Measurements from ENCODE around the gene DIPK1A.

The DIPK1A gene

GRCh38 chr1:92858564-92859399 lies 102.5 kb downstream of the DIPK1A start:
- no peaks in the 10 kb centered on the region for H3K9me2 ChIP-seq (replicated peaks; ENCODE audit: insufficient read depth, low read length)
- peaks cover 3% of the 10 kb centered on the region; the same call in 1 of the 2 replicates for H3F3A ChIP-seq (ENCODE audit: insufficient read depth, low read length)
- peaks cover 22% of the 10 kb centered on the region for H3K79me2 ChIP-seq (ENCODE audit: low read length)
- H3K4me2 ChIP-seq (ENCODE audit: low read depth, low read length): peak overlapping the region; percentile 78
- peak overlapping the region; percentile 42; the same call in 1 of the 2 replicates for H3K4me3 ChIP-seq (ENCODE audit: low read length)
- H3K36me3 ChIP-seq (replicated peaks; ENCODE audit: insufficient read depth, low read length): no peaks in the 10 kb centered on the region
- no peak for TF ChIP-seq EZH2 (optimal IDR thresholded peaks at IDR 0.05; ENCODE audit: low read depth, low read length)
- TF ChIP-seq, protein P1, sequence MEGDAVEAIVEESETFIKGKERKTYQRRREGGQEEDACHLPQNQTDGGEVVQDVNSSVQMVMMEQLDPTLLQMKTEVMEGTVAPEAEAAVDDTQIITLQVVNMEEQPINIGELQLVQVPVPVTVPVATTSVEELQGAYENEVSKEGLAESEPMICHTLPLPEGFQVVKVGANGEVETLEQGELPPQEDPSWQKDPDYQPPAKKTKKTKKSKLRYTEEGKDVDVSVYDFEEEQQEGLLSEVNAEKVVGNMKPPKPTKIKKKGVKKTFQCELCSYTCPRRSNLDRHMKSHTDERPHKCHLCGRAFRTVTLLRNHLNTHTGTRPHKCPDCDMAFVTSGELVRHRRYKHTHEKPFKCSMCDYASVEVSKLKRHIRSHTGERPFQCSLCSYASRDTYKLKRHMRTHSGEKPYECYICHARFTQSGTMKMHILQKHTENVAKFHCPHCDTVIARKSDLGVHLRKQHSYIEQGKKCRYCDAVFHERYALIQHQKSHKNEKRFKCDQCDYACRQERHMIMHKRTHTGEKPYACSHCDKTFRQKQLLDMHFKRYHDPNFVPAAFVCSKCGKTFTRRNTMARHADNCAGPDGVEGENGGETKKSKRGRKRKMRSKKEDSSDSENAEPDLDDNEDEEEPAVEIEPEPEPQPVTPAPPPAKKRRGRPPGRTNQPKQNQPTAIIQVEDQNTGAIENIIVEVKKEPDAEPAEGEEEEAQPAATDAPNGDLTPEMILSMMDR (IDR thresholded peaks at IDR 0.05; ENCODE audit: low read length): peak; percentile 80
- H3K27ac ChIP-seq (ENCODE audit: low read length): peak overlapping the region; percentile 16; the same call in 1 of the 2 replicates
- DNase-seq: peak; percentile 68
- peaks cover 20% of the 10 kb centered on the region for H3K4me1 ChIP-seq (ENCODE audit: low read length)
- no peaks in the 10 kb centered on the region for H4K20me1 ChIP-seq (ENCODE audit: insufficient read depth, low read length)
- H3K9ac ChIP-seq (ENCODE audit: low read length): peak overlapping the region; percentile 25; the same call in 1 of the 2 replicates
- H3K9me3 ChIP-seq (replicated peaks; ENCODE audit: insufficient read depth, low read length): no peaks in the 10 kb centered on the region
- 0 out of 2 replicates have a peak overlapping the region, but pooled peaks have one; percentile 61 for H2AFZ ChIP-seq (ENCODE audit: low read length)
- H3K27me3 ChIP-seq (replicated peaks; ENCODE audit: insufficient read depth, low read length): no peaks in the 10 kb centered on the region

DNA sequence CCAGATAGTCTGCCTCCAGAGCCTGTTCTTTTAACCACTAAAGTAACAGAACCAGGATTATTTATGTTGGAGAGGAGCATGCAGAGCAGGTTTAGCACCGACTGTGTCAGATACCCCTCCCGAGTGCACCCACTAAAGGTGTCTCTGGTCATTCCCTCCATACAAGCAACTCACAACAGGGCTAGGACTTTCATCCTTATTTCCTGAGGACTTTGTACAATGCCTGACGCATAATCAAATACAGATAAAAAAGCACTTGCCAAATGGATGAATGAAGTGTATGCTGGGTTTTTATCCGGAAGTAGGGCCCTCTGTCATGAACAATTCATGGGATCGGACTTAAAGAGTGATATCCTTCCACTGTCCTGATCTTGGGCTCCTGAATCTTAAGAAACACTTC lies 103.4 kb downstream of the DIPK1A start:
- H3K4me2 ChIP-seq (ENCODE audit: low read depth, low read length): no peak overlapping the region
- H3K79me2 ChIP-seq (ENCODE audit: low read length): peaks cover 29% of the 10 kb centered on the region
- no peak overlapping the region for H2AFZ ChIP-seq (ENCODE audit: low read length)
- H3K27me3 ChIP-seq (replicated peaks; ENCODE audit: insufficient read depth, low read length): no peaks in the 10 kb centered on the region
- no peak for TF ChIP-seq EZH2phosphoT487 (IDR thresholded peaks at IDR 0.05; ENCODE audit: low read length)
- TF ChIP-seq, protein P1 (IDR thresholded peaks at IDR 0.05; ENCODE audit: low read length): no peak
- TF ChIP-seq EZH2 (optimal IDR thresholded peaks at IDR 0.05; ENCODE audit: low read depth, low read length): no peak
- H3K9me2 ChIP-seq (replicated peaks; ENCODE audit: insufficient read depth, low read length): no peaks in the 10 kb centered on the region
- H3K4me1 ChIP-seq (ENCODE audit: low read length): peaks cover 20% of the 10 kb centered on the region
- no peak overlapping the region for H3K9ac ChIP-seq (ENCODE audit: low read length)
- H3K9me3 ChIP-seq (replicated peaks; ENCODE audit: insufficient read depth, low read length): no peaks in the 10 kb centered on the region
- H4K20me1 ChIP-seq (ENCODE audit: insufficient read depth, low read length): no peaks in the 10 kb centered on the region
- no peak overlapping the region for H3K4me3 ChIP-seq (ENCODE audit: low read length)
- no peak overlapping the region for H3K27ac ChIP-seq (ENCODE audit: low read length)
- peaks cover 3% of the 10 kb centered on the region; the same call in 1 of the 2 replicates for H3F3A ChIP-seq (ENCODE audit: insufficient read depth, low read length)
- H3K36me3 ChIP-seq (replicated peaks; ENCODE audit: insufficient read depth, low read length): no peaks in the 10 kb centered on the region
- DNase-seq: no peak

GRCh38 chr1:92855236-92855635 lies 106.0 kb downstream of the DIPK1A start:
- no peak for TF ChIP-seq EZH2 (optimal IDR thresholded peaks at IDR 0.05; ENCODE audit: low read depth, low read length)
- TF ChIP-seq, protein P1 (IDR thresholded peaks at IDR 0.05; ENCODE audit: low read length): no peak
- no peak for TF ChIP-seq EZH2phosphoT487 (IDR thresholded peaks at IDR 0.05; ENCODE audit: low read length)
- Histone ChIP-seq H3F3A (ENCODE audit: insufficient read depth, low read length) (peaks cover 3% of the 10 kb centered on the region; the same call in 1 of the 2 replicates), H3K36me3 (replicated peaks; ENCODE audit: insufficient read depth, low read length) (no peaks in the 10 kb centered on the region), H3K9ac (ENCODE audit: low read length) (no peak overlapping the region), H3K4me2 (ENCODE audit: low read depth, low read length) (peak overlapping the region; percentile 45; the same call in 1 of the 2 replicates), H3K9me3 (replicated peaks; ENCODE audit: insufficient read depth, low read length) (no peaks in the 10 kb centered on the region), H3K4me1 (ENCODE audit: low read length) (peaks cover 20% of the 10 kb centered on the region), H2AFZ (ENCODE audit: low read length) (no peak overlapping the region), H4K20me1 (ENCODE audit: insufficient read depth, low read length) (no peaks in the 10 kb centered on the region), H3K27ac (ENCODE audit: low read length) (no peak overlapping the region; the same call in 1 of the 2 replicates), H3K9me2 (replicated peaks; ENCODE audit: insufficient read depth, low read length) (no peaks in the 10 kb centered on the region), H3K4me3 (ENCODE audit: low read length) (no peak overlapping the region), H3K79me2 (ENCODE audit: low read length) (peaks cover 39% of the 10 kb centered on the region), H3K27me3 (replicated peaks; ENCODE audit: insufficient read depth, low read length) (no peaks in the 10 kb centered on the region)
- no peak for DNase-seq
